ENCODE results near the gene GRIN2A.

GRIN2A gene

DNA sequence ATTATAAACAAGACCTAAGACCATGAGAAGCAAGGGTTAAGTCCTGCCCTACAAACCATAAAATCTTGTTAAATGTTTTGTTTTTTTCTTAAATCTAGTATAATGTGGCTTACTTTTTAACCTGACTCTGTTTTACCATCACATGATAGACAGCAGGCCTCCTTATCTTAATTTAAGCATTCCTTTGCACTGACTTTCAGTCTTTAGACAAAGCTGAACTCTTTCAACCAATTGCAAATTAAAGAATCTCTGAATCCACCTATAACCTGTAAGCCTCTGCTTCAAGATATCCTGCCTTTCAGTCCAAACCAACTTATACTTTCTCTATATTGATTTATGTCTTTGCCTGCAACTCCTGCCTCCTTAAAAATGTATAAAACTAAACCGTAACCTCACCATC, 478.5 kb downstream of the GRIN2A start:
- Histone ChIP-seq H3K4me2 (no peak overlapping the region), H3K27ac (no peak overlapping the region), H3K4me1 (ENCODE audit: low read depth, poor library complexity, severe bottlenecking) (no peaks in the 10 kb centered on the region), H3K79me2 (ENCODE audit: insufficient read depth, low read depth) (no peaks in the 10 kb centered on the region), H4K20me1 (ENCODE audit: insufficient read depth) (no peaks in the 10 kb centered on the region), H3K4me3 (IDR thresholded peaks at IDR 0.05; ENCODE audit: insufficient read depth, low read depth, low read length) (no peak overlapping the region), H3K36me3 (ENCODE audit: insufficient read depth) (no peaks in the 10 kb centered on the region), H3K9ac (no peak overlapping the region), H2AFZ (ENCODE audit: low read depth) (no peak overlapping the region), H3K27me3 (ENCODE audit: insufficient read depth, low read depth) (no peaks in the 10 kb centered on the region)
- TF ChIP-seq, protein P1, sequence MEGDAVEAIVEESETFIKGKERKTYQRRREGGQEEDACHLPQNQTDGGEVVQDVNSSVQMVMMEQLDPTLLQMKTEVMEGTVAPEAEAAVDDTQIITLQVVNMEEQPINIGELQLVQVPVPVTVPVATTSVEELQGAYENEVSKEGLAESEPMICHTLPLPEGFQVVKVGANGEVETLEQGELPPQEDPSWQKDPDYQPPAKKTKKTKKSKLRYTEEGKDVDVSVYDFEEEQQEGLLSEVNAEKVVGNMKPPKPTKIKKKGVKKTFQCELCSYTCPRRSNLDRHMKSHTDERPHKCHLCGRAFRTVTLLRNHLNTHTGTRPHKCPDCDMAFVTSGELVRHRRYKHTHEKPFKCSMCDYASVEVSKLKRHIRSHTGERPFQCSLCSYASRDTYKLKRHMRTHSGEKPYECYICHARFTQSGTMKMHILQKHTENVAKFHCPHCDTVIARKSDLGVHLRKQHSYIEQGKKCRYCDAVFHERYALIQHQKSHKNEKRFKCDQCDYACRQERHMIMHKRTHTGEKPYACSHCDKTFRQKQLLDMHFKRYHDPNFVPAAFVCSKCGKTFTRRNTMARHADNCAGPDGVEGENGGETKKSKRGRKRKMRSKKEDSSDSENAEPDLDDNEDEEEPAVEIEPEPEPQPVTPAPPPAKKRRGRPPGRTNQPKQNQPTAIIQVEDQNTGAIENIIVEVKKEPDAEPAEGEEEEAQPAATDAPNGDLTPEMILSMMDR (conservative IDR thresholded peaks at IDR 0.05; ENCODE audit: low read depth, low read length) = no peak

Measured in KMS-11 (cell line).